HEK293 (cell line): ENCODE data around the gene ACAP2.

Experiments
- CTCF ChIA-PET: fragments of 350-600 bp; formaldehyde crosslinking; extraction: SDS; loops from one replicate; lab custom pipeline; 2021; ENCODE audit warnings: antibody characterized with exemption; lab: Yijun Ruan, JAX
- POLR2A ChIA-PET: fragments of 300-600 bp; formaldehyde crosslinking; extraction: SDS; loops from one replicate; lab custom pipeline; 2020; ENCODE audit warnings: antibody characterized with exemption, inconsistent platforms; lab: Yijun Ruan, JAX
- H3K27ac ChIP-seq: fragments of 200-500 bp; sonication (Bioruptor generic); 2 replicates; pipeline ENCODE4 v1.5.1; 2014; ENCODE audit warnings: low read depth, low read length, control low read depth, inconsistent platforms; ENCODE audit errors: extremely low read depth
- H3K36me3 ChIP-seq, 2 experiments: fragments of 200-500 bp in 1 of 2; sonication (Bioruptor generic) in 1 of 2; 1 replicate in 1 of 2; 2 replicates in 1 of 2; pipeline ENCODE4 v1.5.1; 2014 to 2017; ENCODE audit warnings: inconsistent platforms in 2 of 2, low read length in 2 of 2; ENCODE audit not compliant: control insufficient read depth in 2 of 2, insufficient read depth in 1 of 2
- H3K4me1 ChIP-seq: fragments of 200-500 bp; sonication (Bioruptor generic); 2 replicates; pipeline ENCODE4 v1.5.1; 2014; ENCODE audit warnings: mild to moderate bottlenecking, low read length, inconsistent platforms; ENCODE audit not compliant: control insufficient read depth, insufficient read depth
- H3K4me3 ChIP-seq: 2 replicates; pipeline ENCODE4 v1.5.1; 2011; ENCODE audit warnings: low read depth, mild to moderate bottlenecking, control low read depth, low read length, moderate library complexity
- H3K9me3 ChIP-seq: fragments of 200-500 bp; sonication (Bioruptor generic); 2 replicates; pipeline ENCODE4 v1.5.1; 2014; ENCODE audit warnings: low read depth, low read length, inconsistent platforms; ENCODE audit not compliant: control insufficient read depth, insufficient read depth
- BCL11B ChIP-seq: fragments of 450-650 bp; formaldehyde crosslinking; IDR thresholded peaks from 2 replicates; pipeline ENCODE4 v1.5.1; 2016; ENCODE audit warnings: low read depth, missing biosample characterization, missing genetic modification characterization
- GLI4 ChIP-seq: fragments of 450-650 bp; formaldehyde crosslinking; IDR thresholded peaks from 2 replicates; pipeline ENCODE4 v1.5.1; 2016; ENCODE audit warnings: missing biosample characterization, missing genetic modification characterization
- KLF8 ChIP-seq: fragments of 450-650 bp; formaldehyde crosslinking; IDR thresholded peaks from 2 replicates; pipeline ENCODE4 v1.5.1; 2016; ENCODE audit warnings: missing biosample characterization, missing genetic modification characterization
- SP3 ChIP-seq: fragments of 450-650 bp; formaldehyde crosslinking; IDR thresholded peaks from 2 replicates; pipeline ENCODE4 v1.5.1; 2016; ENCODE audit warnings: missing biosample characterization, missing genetic modification characterization
- ZBTB26 ChIP-seq: fragments of 450-650 bp; formaldehyde crosslinking; optimal IDR thresholded peaks from 2 replicates; pipeline ENCODE3; 2016; ENCODE audit warnings: missing biosample characterization, mild to moderate bottlenecking, missing genetic modification characterization
- ZIC2 ChIP-seq: fragments of 450-650 bp; formaldehyde crosslinking; IDR thresholded peaks from 2 replicates; pipeline ENCODE4 v1.5.1; 2016; ENCODE audit warnings: missing biosample characterization, missing genetic modification characterization
- ZNF280D ChIP-seq: fragments of 450-650 bp; formaldehyde crosslinking; IDR thresholded peaks from 2 replicates; pipeline ENCODE4 v1.5.1; 2016; ENCODE audit warnings: missing biosample characterization, missing genetic modification characterization
- ZNF521 ChIP-seq: fragments of 450-650 bp; formaldehyde crosslinking; IDR thresholded peaks from 2 replicates; pipeline ENCODE4 v1.5.1; 2017; ENCODE audit warnings: missing biosample characterization, mild to moderate bottlenecking, missing genetic modification characterization
- ZNF585B ChIP-seq: fragments of 450-650 bp; formaldehyde crosslinking; IDR thresholded peaks from 2 replicates; pipeline ENCODE4 v1.5.1; 2016; ENCODE audit warnings: missing biosample characterization, missing genetic modification characterization
- ZNF610 ChIP-seq: fragments of 450-650 bp; formaldehyde crosslinking; IDR thresholded peaks from 2 replicates; pipeline ENCODE4 v1.5.1; 2016; ENCODE audit warnings: missing biosample characterization, missing genetic modification characterization, borderline replicate concordance
- ZNF707 ChIP-seq: fragments of 450-650 bp; formaldehyde crosslinking; IDR thresholded peaks from 2 replicates; pipeline ENCODE4 v1.5.1; 2016; ENCODE audit warnings: missing biosample characterization, missing genetic modification characterization
- ZNF792 ChIP-seq: fragments of 450-650 bp; formaldehyde crosslinking; IDR thresholded peaks from 2 replicates; pipeline ENCODE4 v1.5.1; 2016; ENCODE audit warnings: missing biosample characterization, missing genetic modification characterization

The ACAP2 gene

GRCh38 chr3:195255176-195255500 lies 187.7 kb downstream of the ACAP2 start:
- ChIA-PET POLR2A (interaction anchor here (0.5 to 0.6 kb wide), 2 partner anchors 10 to 311 kb away, joined by 3 to 4 read pairs; no protein-coding TSS in a partner anchor), CTCF (no interaction called here)
- no peak overlapping the region for H3K27ac ChIP-seq
- H3K4me1 ChIP-seq: peaks cover 9% of the 10 kb centered on the region
- H3K9me3 ChIP-seq: no peaks in the 10 kb centered on the region
- TF ChIP-seq ZIC2 (tag by site-specific recombination): peak; percentile 89
- no peak for TF ChIP-seq ZBTB26
- peaks cover 0 to 5% of the 10 kb centered on the region in 2 experiments; a peak in 1 of 3 replicates for H3K36me3 ChIP-seq
- H3K4me3 ChIP-seq: no peak overlapping the region

GRCh38 chr3:195254454-195255175 lies 188.2 kb downstream of the ACAP2 start:
- no peaks in the 10 kb centered on the region for H3K9me3 ChIP-seq
- no peak overlapping the region for H3K4me3 ChIP-seq
- POLR2A ChIA-PET: no interaction called here
- CTCF ChIA-PET: interaction anchor here (0.7 kb wide), 1 partner anchor 20 kb away, joined by 3 read pairs; no protein-coding TSS in a partner anchor
- peaks cover 0 to 5% of the 10 kb centered on the region in 2 experiments; a peak in 1 of 3 replicates for H3K36me3 ChIP-seq
- peaks cover 9% of the 10 kb centered on the region for H3K4me1 ChIP-seq
- H3K27ac ChIP-seq: no peak overlapping the region
- TF ChIP-seq ZNF280D (tag by site-specific recombination): no peak
- TF ChIP-seq ZNF610: no peak
- no peak for TF ChIP-seq GLI4
- TF ChIP-seq SP3: no peak
- TF ChIP-seq ZNF707: no peak
- no peak for TF ChIP-seq KLF8 (tag by site-specific recombination)
- TF ChIP-seq, all 188 proteins: peak for 0

DNA sequence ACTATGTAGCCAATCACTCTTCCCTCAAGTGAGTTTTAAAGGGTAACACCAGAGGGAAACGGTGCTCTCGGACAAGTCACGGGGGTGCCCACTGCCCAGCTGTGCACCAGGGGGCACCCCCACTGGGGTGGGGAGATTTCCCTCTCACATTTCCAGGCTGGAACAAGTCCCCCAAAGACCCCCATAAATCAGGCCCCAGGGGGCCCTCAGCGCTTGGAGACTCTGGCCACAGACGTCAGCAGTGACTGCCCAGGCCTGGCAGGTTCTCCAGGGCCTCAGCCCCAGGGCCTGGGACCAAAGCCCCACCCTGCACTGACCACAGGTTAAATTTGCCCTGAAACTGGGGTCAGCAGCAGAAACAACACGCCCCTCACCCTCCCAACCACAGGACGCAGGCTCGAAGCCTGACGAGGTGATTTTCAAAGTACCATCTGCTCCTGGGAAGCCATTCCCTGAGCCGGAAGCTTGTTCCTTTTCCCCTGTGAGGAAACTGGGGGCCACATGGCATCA lies 188.8 kb downstream of the ACAP2 start:
- H3K4me1 ChIP-seq: peaks cover 7% of the 10 kb centered on the region
- H3K27ac ChIP-seq: no peak overlapping the region
- POLR2A ChIA-PET: no interaction called here
- TF ChIP-seq ZNF585B (tag by site-specific recombination) (no peak), ZIC2 (tag by site-specific recombination) (peak; percentile 71), ZNF792 (no peak), BCL11B (tag by site-specific recombination) (no peak), ZNF521 (tag by site-specific recombination) (no peak)
- TF ChIP-seq, all 188 proteins: peak for 1
- CTCF ChIA-PET: interaction anchor here (0.7 kb wide), 1 partner anchor 19 kb away, joined by 3 read pairs; no protein-coding TSS in a partner anchor
- Histone ChIP-seq H3K36me3 (peaks cover 0 to 5% of the 10 kb centered on the region in 2 experiments; a peak in 1 of 3 replicates), H3K4me3 (no peak overlapping the region), H3K9me3 (no peaks in the 10 kb centered on the region)
